A549 (cell line): ENCODE data around the gene CPA1. TPM values are rescaled to one million over a fixed set of nuclear protein-coding genes. Genes with fewer than 3 reads are reported as not detected.

Experiments used
- ATAC-seq, 2 experiments: fragments of 200-7000 bp in 1 of 2; fragments of >200 bp in 1 of 2; cut with Nextera tagmentation in 1 of 2; cut with Tn5 transposase in 1 of 2; 3 replicates each; pipeline versions ENCODE4 v1.8.0 to v1.9.1; 2018 to 2020; ENCODE audit warnings: mild to moderate bottlenecking in 1 of 2, moderate library complexity in 1 of 2
- CTCF ChIA-PET: fragments of 300-600 bp; sonication (Branson Sonifier 250); formaldehyde crosslinking; extraction: SDS; loops from one replicate; lab custom pipeline; 2021; ENCODE audit warnings: antibody characterized with exemption, inconsistent platforms; lab: Yijun Ruan, JAX
- POLR2A ChIA-PET: fragments of 350-600 bp; formaldehyde crosslinking; extraction: SDS; loops from one replicate; lab custom pipeline; 2021; ENCODE audit warnings: antibody characterized with exemption, inconsistent platforms; lab: Yijun Ruan, JAX
- DNase-seq, 2 experiments: peaks; one replicate each; pipeline versions ENCODE4 v3.0.0 to v3.0.0-alpha.2; 2011 to 2016; ENCODE audit warnings: low read depth in 1 of 2, low spot score in 1 of 2
- FAIRE-seq: peaks from 2 replicates; lab custom pipeline; 2011; peaks lifted over from hg19 to GRCh38; lab: Jason Lieb, UNC
- H3K27ac ChIP-seq, 2 experiments: fragments of >200 bp; sonication (Bioruptor Twin); formaldehyde crosslinking; 3 replicates each; pipeline ENCODE4 v1.5.1; 2016 to 2017
- H3K4me1 ChIP-seq: fragments of >200 bp; sonication (Bioruptor Twin); formaldehyde crosslinking; 3 replicates; pipeline ENCODE4 v1.6.1; 2016
- H3K4me2 ChIP-seq: fragments of >200 bp; sonication (Bioruptor Twin); formaldehyde crosslinking; 3 replicates; pipeline ENCODE4 v1.6.1; 2016
- H3K4me3 ChIP-seq: fragments of >200 bp; sonication (Bioruptor Twin); formaldehyde crosslinking; 3 replicates; pipeline ENCODE4 v1.5.1; 2016
- H3K9me3 ChIP-seq: fragments of >200 bp; sonication (Bioruptor Twin); formaldehyde crosslinking; 3 replicates; pipeline ENCODE4 v1.6.1; 2016
- ATOH8 ChIP-seq: fragments of 250-450 bp; sonication (Bioruptor Pico); IDR thresholded peaks from 2 replicates; pipeline ENCODE4 v1.5.0; 2020; ENCODE audit warnings: low read depth, mild to moderate bottlenecking, moderate library complexity
- CBX8 ChIP-seq: fragments of 200-600 bp; sonication (generic); IDR thresholded peaks from 2 replicates; pipeline ENCODE4 v1.6.1; 2016
- CEBPB ChIP-seq, 2 experiments: fragments of >200 bp in 1 of 2; sonication (Bioruptor Twin) in 1 of 2; formaldehyde crosslinking in 1 of 2; IDR thresholded peaks; 2 replicates each; pipeline ENCODE4 v1.6.1; 2012 to 2016
- CHD2 ChIP-seq: fragments of 150-350 bp; IDR thresholded peaks from 2 replicates; pipeline ENCODE4 v1.6.1; 2014; ENCODE audit warnings: low read length; ENCODE audit not compliant: partially characterized antibody
- E2F6 ChIP-seq: IDR thresholded peaks from 2 replicates; pipeline ENCODE4 v1.6.1; 2012; ENCODE audit warnings: low read depth, borderline replicate concordance
- FOSL2 ChIP-seq, 2 experiments: fragments of 450-650 bp in 1 of 2; fragments of >200 bp in 1 of 2; sonication (Bioruptor Twin) in 1 of 2; formaldehyde crosslinking; IDR thresholded peaks; 2 replicates each; pipeline versions ENCODE4 v1.5.0 to v1.6.1; 2016 to 2020; ENCODE audit warnings: mild to moderate bottlenecking in 1 of 2, moderate library complexity in 1 of 2
- GATA3 ChIP-seq: IDR thresholded peaks from 2 replicates; pipeline ENCODE4 v1.6.1; 2012; ENCODE audit warnings: borderline replicate concordance
- HOXA7 ChIP-seq: fragments of 250-450 bp; sonication (Bioruptor Pico); IDR thresholded peaks from 2 replicates; pipeline ENCODE4 v1.5.0; 2020; ENCODE audit warnings: mild to moderate bottlenecking, moderate library complexity
- HOXB5 ChIP-seq: fragments of 250-450 bp; sonication (Bioruptor Pico); IDR thresholded peaks from 2 replicates; pipeline ENCODE4 v1.5.0; 2020; ENCODE audit warnings: mild to moderate bottlenecking, moderate library complexity
- JUN ChIP-seq, 2 experiments: fragments of >200 bp; sonication (Bioruptor Twin); formaldehyde crosslinking; IDR thresholded peaks; 2 replicates in 1 of 2; 3 replicates in 1 of 2; pipeline ENCODE4 v1.6.1; 2016 to 2017
- JUNB ChIP-seq: fragments of >200 bp; sonication (Bioruptor Twin); formaldehyde crosslinking; IDR thresholded peaks from 2 replicates; pipeline ENCODE4 v1.6.1; 2016
- KDM5A ChIP-seq: fragments of 200-600 bp; sonication (generic); IDR thresholded peaks from 2 replicates; pipeline ENCODE4 v1.6.1; 2016; ENCODE audit warnings: antibody characterized with exemption, mild to moderate bottlenecking
- MAFK ChIP-seq: fragments of 450-650 bp; IDR thresholded peaks from 2 replicates; pipeline ENCODE4 v1.6.1; 2014; ENCODE audit not compliant: partially characterized antibody
- MAZ ChIP-seq: fragments of 150-350 bp; IDR thresholded peaks from 2 replicates; pipeline ENCODE4 v1.6.1; 2014; ENCODE audit warnings: antibody characterized with exemption, low read depth, low read length, borderline replicate concordance
- PBX3 ChIP-seq: IDR thresholded peaks from 2 replicates; pipeline ENCODE4 v1.6.1; 2012
- POLR2A ChIP-seq: IDR thresholded peaks from 2 replicates; pipeline ENCODE4 v1.6.1; 2012; ENCODE audit warnings: mild to moderate bottlenecking, low read length
- RAD21 ChIP-seq, 2 experiments: fragments of >200 bp in 1 of 2; sonication (Bioruptor Twin) in 1 of 2; formaldehyde crosslinking in 1 of 2; IDR thresholded peaks in 1 of 2; conservative IDR thresholded peaks in 1 of 2; 2 replicates in 1 of 2; 3 replicates in 1 of 2; pipeline ENCODE4 v1.6.1; 2012 to 2018; ENCODE audit warnings: inconsistent platforms in 1 of 2
- RCOR1 ChIP-seq: fragments of 150-350 bp; IDR thresholded peaks from 2 replicates; pipeline ENCODE4 v1.6.1; 2014; ENCODE audit warnings: antibody characterized with exemption, low read length, low read depth
- REST ChIP-seq: fragments of 200-600 bp; sonication (generic); IDR thresholded peaks from 2 replicates; pipeline ENCODE4 v1.6.1; 2016; ENCODE audit warnings: antibody characterized with exemption, mild to moderate bottlenecking, moderate library complexity
- ZNF302 ChIP-seq: fragments of 250-450 bp; sonication (Bioruptor Pico); IDR thresholded peaks from 2 replicates; pipeline ENCODE4 v1.9.0; 2021; ENCODE audit warnings: inconsistent platforms, mild to moderate bottlenecking, moderate library complexity
- ZSCAN20 ChIP-seq: fragments of 250-450 bp; sonication (Bioruptor Pico); IDR thresholded peaks from 2 replicates; pipeline ENCODE4 v1.8.0; 2022; ENCODE audit warnings: mild to moderate bottlenecking, moderate library complexity
- WGBS: methylation state at CpG from one replicate; pipeline ENCODE4 v1.1.6; 2017; ENCODE audit errors: missing lambda C conversion rate; 5-methylcytosine and 5-hydroxymethylcytosine counted together
- polyA plus RNA-seq, 4 experiments: library from polyadenylated mRNA; depleted of rRNA in 3 of 4; stranded (reverse); fragments of >200 nt; fragmentation: RNase III in 1 of 4; extraction: RNeasy Plus Mini Kit Qiagen cat#74134 plus additional on column Dnase treatment in 1 of 4; gene quantifications; 2 replicates in 3 of 4; 3 replicates in 1 of 4; pipeline ENCODE4 v1.2.3, GENCODE V29; 2011 to 2017
- TF ChIP-seq, protein P1 (sequence below): IDR thresholded peaks from 2 replicates; pipeline ENCODE4 v1.6.1; 2012
- TF ChIP-seq, protein P2 (sequence below): fragments of >200 bp; sonication (Bioruptor Twin); formaldehyde crosslinking; IDR thresholded peaks from 2 replicates; pipeline ENCODE4 v1.6.1; 2016

CPA1 gene
- polyA plus RNA-seq, 2 of the 4 experiments (the other 2 are of a cell fraction): not detected

DNA sequence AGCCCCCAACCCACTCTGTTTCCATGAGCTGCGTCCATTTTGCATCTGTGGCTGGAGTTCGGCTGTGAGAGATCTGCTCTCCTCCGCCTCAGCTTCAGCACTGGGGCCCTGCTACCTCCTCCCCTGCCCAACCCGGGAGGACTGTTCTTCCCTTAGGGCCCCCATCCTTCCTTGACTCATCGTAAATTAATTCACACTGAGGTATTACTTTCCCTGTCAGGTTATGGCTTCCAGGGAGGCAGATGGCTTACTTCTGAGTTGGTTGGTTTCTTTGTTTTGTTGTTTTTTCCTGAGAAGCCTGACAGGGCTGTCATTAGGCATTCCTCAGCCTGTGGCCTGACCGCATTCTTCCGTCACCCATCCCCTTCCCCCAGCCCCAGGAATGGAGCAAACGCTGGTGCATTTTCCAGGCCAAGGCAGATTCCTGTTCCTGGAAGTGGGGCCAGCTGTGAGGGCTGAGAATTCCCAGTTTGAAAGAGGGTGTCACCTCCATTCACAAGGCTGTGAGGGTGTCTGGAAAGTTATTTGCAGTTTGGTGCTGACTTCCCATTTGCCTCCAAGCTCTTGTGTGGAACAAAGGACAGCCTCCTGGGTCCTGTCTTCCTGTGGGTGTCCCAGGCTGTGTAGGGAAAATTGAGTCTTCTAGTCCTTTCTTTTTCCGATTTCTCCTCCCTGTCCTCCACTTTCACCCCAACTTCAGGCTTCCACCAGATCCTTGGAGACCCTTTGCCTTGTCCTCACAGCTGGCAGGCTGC is 24.0 kb upstream of the CPA1 start:
- peak overlapping the region; percentile 55 for H3K4me2 ChIP-seq
- peaks cover 18% of the 10 kb centered on the region; the same call in 2 of the 3 replicates for H3K9me3 ChIP-seq
- no peak overlapping the region for H3K4me3 ChIP-seq
- no peak for TF ChIP-seq CBX8
- 0 out of 5 replicates have a peak, but pooled peaks of 1 of the 2 experiments have one; percentile 3 for TF ChIP-seq RAD21 (conservative IDR thresholded peaks at IDR 0.05 in 1 of 2, IDR thresholded peaks at IDR 0.05 in 1 of 2)
- TF ChIP-seq JUNB: 0 out of 2 replicates have a peak, but pooled peaks have one; percentile 36
- TF ChIP-seq, protein P1, sequence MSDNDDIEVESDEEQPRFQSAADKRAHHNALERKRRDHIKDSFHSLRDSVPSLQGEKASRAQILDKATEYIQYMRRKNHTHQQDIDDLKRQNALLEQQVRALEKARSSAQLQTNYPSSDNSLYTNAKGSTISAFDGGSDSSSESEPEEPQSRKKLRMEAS: peak; percentile 39; the same call in 1 of the 2 replicates
- TF ChIP-seq ZNF302 (CRISPR knock-in tag): no peak
- FAIRE-seq (no peak), ATAC-seq (peak; percentile 74 to 77), DNase-seq (peak; percentile 24 to 51)
- H3K4me1 ChIP-seq: peaks cover 29% of the 10 kb centered on the region
- ChIA-PET POLR2A (no interaction called here), CTCF (interaction anchor here (0.8 kb wide), 1 partner anchor 284 kb away, joined by 3 read pairs; no protein-coding TSS in a partner anchor)
- WGBS: 47% methylated on average over 9 of the region's 9 CpGs
- H3K27ac ChIP-seq: peak overlapping the region; percentile 68 to 88

- Histone ChIP-seq H3K4me3 (no peak overlapping the region), H3K4me2 (peak overlapping the region; percentile 55), H3K4me1 (peaks cover 29% of the 10 kb centered on the region), H3K9me3 (peaks cover 18% of the 10 kb centered on the region; the same call in 2 of the 3 replicates), H3K27ac (peak overlapping the region; percentile 68 to 88)
- DNase-seq (peak; percentile 50 to 56), ATAC-seq (peak; percentile 45 to 60; a peak in 5 of 6 replicates), FAIRE-seq (no peak)
- CTCF ChIA-PET: no interaction called here
- POLR2A ChIA-PET: no interaction called here
- WGBS: 60% methylated on average over 16 of the region's 16 CpGs
- TF ChIP-seq FOSL2 (IDR thresholded peaks at IDR 0.05): peak; percentile 75
- peak; percentile 58 for TF ChIP-seq FOSL2 (CRISPR knock-in tag; IDR thresholded peaks at IDR 0.05)
- TF ChIP-seq, protein P2, sequence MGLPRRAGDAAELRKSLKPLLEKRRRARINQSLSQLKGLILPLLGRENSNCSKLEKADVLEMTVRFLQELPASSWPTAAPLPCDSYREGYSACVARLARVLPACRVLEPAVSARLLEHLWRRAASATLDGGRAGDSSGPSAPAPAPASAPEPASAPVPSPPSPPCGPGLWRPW: no peak
- no peak for TF ChIP-seq POLR2A
- no peak for TF ChIP-seq ATOH8
- peak; percentile 63 to 90 for TF ChIP-seq CEBPB (IDR thresholded peaks at IDR 0.05)
Measured at GRCh38 chr7:130356876-130357611, 23.2 kb upstream of the CPA1 start.

GRCh38 chr7:130358471-130358870 is 21.8 kb upstream of the CPA1 start:
- FAIRE-seq (no peak), ATAC-seq (no peak), DNase-seq (no peak)
- Histone ChIP-seq H3K4me2 (no peak overlapping the region), H3K27ac (no peak overlapping the region), H3K9me3 (peaks cover 18% of the 10 kb centered on the region; the same call in 2 of the 3 replicates), H3K4me1 (peaks cover 27% of the 10 kb centered on the region), H3K4me3 (no peak overlapping the region)
- POLR2A ChIA-PET: no interaction called here
- 82% methylated on average over 4 of the region's 4 CpGs for WGBS
- CTCF ChIA-PET: interaction anchor here (0.9 kb wide), 1 partner anchor 13 kb away, joined by 3 read pairs; no protein-coding TSS in a partner anchor
- no peak for TF ChIP-seq E2F6
- no peak for TF ChIP-seq MAFK
- no peak for TF ChIP-seq HOXB5 (CRISPR knock-in tag)
- TF ChIP-seq RCOR1: no peak
- TF ChIP-seq PBX3: no peak
- TF ChIP-seq MAZ: no peak
- TF ChIP-seq CHD2: no peak
- no peak for TF ChIP-seq REST
- no peak for TF ChIP-seq HOXA7 (CRISPR knock-in tag)
- no peak for TF ChIP-seq GATA3
- TF ChIP-seq JUN (IDR thresholded peaks at IDR 0.05): no peak
- no peak for TF ChIP-seq ATOH8
- TF ChIP-seq, protein P1: no peak
- no peak for TF ChIP-seq ZSCAN20 (CRISPR knock-in tag)
- TF ChIP-seq KDM5A: no peak
